K562 (cell line): ENCODE measurements around the gene HDLBP. TPM values are rescaled to one million over a fixed set of nuclear protein-coding genes. Genes with fewer than 3 reads are reported as not detected.

Experiments used
- CC2D1A ChIP-seq: fragments of 450-650 bp; IDR thresholded peaks from 2 replicates; pipeline ENCODE4 v1.6.1; 2017; ENCODE audit warnings: mild to moderate bottlenecking
- CLOCK ChIP-seq: fragments of 250-450 bp; sonication (Bioruptor Pico); IDR thresholded peaks from 2 replicates; pipeline ENCODE4 v1.4.0; 2020; ENCODE audit warnings: mild to moderate bottlenecking, moderate library complexity, borderline replicate concordance
- DEAF1 ChIP-seq: fragments of 450-650 bp; formaldehyde crosslinking; IDR thresholded peaks from 2 replicates; pipeline ENCODE4 v1.4.0; 2020; ENCODE audit warnings: mild to moderate bottlenecking, moderate library complexity
- DMBX1 ChIP-seq: fragments of 250-450 bp; sonication (Bioruptor Pico); IDR thresholded peaks from 2 replicates; pipeline ENCODE4 v1.8.0; 2022; ENCODE audit warnings: inconsistent platforms, mild to moderate bottlenecking, moderate library complexity, borderline replicate concordance
- EP300 ChIP-seq: IDR thresholded peaks from 2 replicates; pipeline ENCODE4 v1.6.1; 2012; ENCODE audit warnings: low read length, improper control_type of control experiment
- EP400 ChIP-seq: fragments of 450-650 bp; IDR thresholded peaks from 2 replicates; pipeline ENCODE4 v1.6.1; 2017; ENCODE audit warnings: antibody characterized with exemption, mild to moderate bottlenecking, moderate library complexity
- ID3 ChIP-seq, 2 experiments: fragments of 250-450 bp in 1 of 2; fragments of 450-650 bp in 1 of 2; sonication (Bioruptor Pico) in 1 of 2; IDR thresholded peaks; 2 replicates each; pipeline versions ENCODE4 v1.6.1 to v1.8.0; 2016 to 2021; ENCODE audit warnings: mild to moderate bottlenecking in 2 of 2, moderate library complexity in 2 of 2, missing compliant biosample characterization in 1 of 2, missing genetic modification characterization in 1 of 2
- LEF1 ChIP-seq: fragments of 450-650 bp; IDR thresholded peaks from 2 replicates; pipeline ENCODE4 v1.6.1; 2016; ENCODE audit warnings: mild to moderate bottlenecking
- MTA3 ChIP-seq: fragments of 450-650 bp; formaldehyde crosslinking; IDR thresholded peaks from 2 replicates; pipeline ENCODE4 v1.6.1; 2017; ENCODE audit warnings: mild to moderate bottlenecking, borderline replicate concordance
- MXD1 ChIP-seq: fragments of 250-450 bp; sonication (Bioruptor Pico); IDR thresholded peaks from 2 replicates; pipeline ENCODE4 v1.8.0; 2021; ENCODE audit warnings: borderline replicate concordance, mild to moderate bottlenecking, moderate library complexity; ENCODE audit not compliant: poor library complexity, severe bottlenecking
- POLR2H ChIP-seq: IDR thresholded peaks from 2 replicates; pipeline ENCODE4 v1.6.1; 2016; ENCODE audit warnings: missing genetic modification characterization, low read depth, mild to moderate bottlenecking, control low read depth, missing compliant biosample characterization, moderate library complexity
- RAD21 ChIP-seq, 2 experiments: fragments of 250-450 bp in 1 of 2; fragments of 450-650 bp in 1 of 2; sonication (Bioruptor Pico) in 1 of 2; formaldehyde crosslinking in 1 of 2; IDR thresholded peaks in 1 of 2; conservative IDR thresholded peaks in 1 of 2; 2 replicates each; pipeline versions ENCODE4 v1.4.0 to v1.8.0; 2020 to 2022; ENCODE audit warnings: mild to moderate bottlenecking in 2 of 2, moderate library complexity in 1 of 2
- ZFX ChIP-seq: sonication (generic); formaldehyde crosslinking; IDR thresholded peaks from 2 replicates; pipeline ENCODE4 v1.8.0; 2022; ENCODE audit warnings: mild to moderate bottlenecking, missing genetic modification reagents, moderate library complexity
- ZNF143 ChIP-seq: sonication (generic); formaldehyde crosslinking; IDR thresholded peaks from 2 replicates; pipeline ENCODE4 v1.9.0; 2022; ENCODE audit warnings: mild to moderate bottlenecking, missing genetic modification reagents
- ZNF445 ChIP-seq: fragments of 250-450 bp; sonication (Bioruptor Pico); IDR thresholded peaks from 2 replicates; pipeline ENCODE4 v1.4.0; 2020; ENCODE audit warnings: low read depth, mild to moderate bottlenecking, moderate library complexity
- ZNF592 ChIP-seq: fragments of 450-650 bp; IDR thresholded peaks from 2 replicates; pipeline ENCODE4 v1.6.1; 2017; ENCODE audit warnings: antibody characterized with exemption, mild to moderate bottlenecking
- ZNF644 ChIP-seq: fragments of 200-800 bp; sonication (Bioruptor generic); IDR thresholded peaks from 2 replicates; pipeline ENCODE4 v1.6.1; 2016; ENCODE audit warnings: low read depth, missing genetic modification characterization, missing compliant biosample characterization
- polyA plus RNA-seq, 8 experiments: library from polyadenylated mRNA; depleted of rRNA in 4 of 8; stranded (reverse) in 5 of 8; unstranded in 3 of 8; fragments of >200 nt; fragmentation: Nextera tagmentation in 2 of 8; fragmentation: Illumina TruSeq in 1 of 8; extraction: Ambion mirVana in 2 of 8; extraction: Trizol in 1 of 8; gene quantifications; 2 replicates each; pipeline versions ENCODE4 v1.2.1 to v1.2.3, GENCODE V29; 2011 to 2014; ENCODE audit warnings: inconsistent platforms in 1 of 8, missing spikeins in 1 of 8
- total RNA-seq, 7 experiments: library from RNA; depleted of rRNA in 6 of 7; stranded (reverse); fragments of >200 nt in 6 of 7; fragmentation: Illumina TruSeq in 2 of 7; extraction: Trizol in 2 of 7; gene quantifications; 2 replicates each; pipeline versions ENCODE4 v1.2.1 to v1.2.3, GENCODE V29; 2011 to 2021; ENCODE audit warnings: low replicate concordance in 1 of 7

HDLBP gene
- total and polyA plus RNA-seq, 9 of the 15 experiments (the other 6 are each of a cell fraction or from before 2014, with no cell fraction given) = 24.4 to 378 (median 146) TPM

GRCh38 chr2:241279413-241279812 lies 36.1 kb downstream of the HDLBP start (continued):
- TF ChIP-seq ID3 (CRISPR knock-in tag; IDR thresholded peaks at IDR 0.05) = no peak
- TF ChIP-seq ID3 (tag; IDR thresholded peaks at IDR 0.05) = peak; percentile 78; the same call in 1 of the 2 replicates
- TF ChIP-seq LEF1 = peak; percentile 64; the same call in 1 of the 2 replicates
- TF ChIP-seq CLOCK (CRISPR knock-in tag) = no peak
- TF ChIP-seq CC2D1A = no peak
- peak; percentile 75 for TF ChIP-seq EP400
- 0 out of 4 replicates have a peak, but pooled peaks of 1 of the 2 experiments have one; percentile 17 for TF ChIP-seq RAD21 (CRISPR knock-in tag; conservative IDR thresholded peaks at IDR 0.05 in 1 of 2, IDR thresholded peaks at IDR 0.05 in 1 of 2)
- no peak for TF ChIP-seq ZNF143 (CRISPR knock-in tag)
- 0 out of 2 replicates have a peak, but pooled peaks have one; percentile 19 for TF ChIP-seq ZFX
- no peak for TF ChIP-seq ZNF445 (CRISPR knock-in tag)
- TF ChIP-seq MXD1 (CRISPR knock-in tag) = peak; percentile 29
- peak; percentile 78; the same call in 1 of the 2 replicates for TF ChIP-seq ZNF592
- TF ChIP-seq MTA3 = 0 out of 2 replicates have a peak, but pooled peaks have one; percentile 17
- peak; percentile 48; the same call in 1 of the 2 replicates for TF ChIP-seq EP300
- no peak for TF ChIP-seq DEAF1
- TF ChIP-seq DMBX1 = peak; percentile 57; the same call in 1 of the 2 replicates
- peak; percentile 57; the same call in 1 of the 2 replicates for TF ChIP-seq ZNF644 (tag)
- 0 out of 2 replicates have a peak, but pooled peaks have one; percentile 32 for TF ChIP-seq POLR2H (tag)
